Measurements from ENCODE around the gene EMP2. TPM values are rescaled to one million over a fixed set of nuclear protein-coding genes. Genes with fewer than 3 reads are reported as not detected.

EMP2 gene
- total RNA-seq, 1 donor = 31.1 TPM

GRCh38 chr16:10502776-10503175, 77.6 kb downstream of the EMP2 start:
- TF ChIP-seq CTCF (IDR thresholded peaks at IDR 0.05; ENCODE audit: insufficient read depth, low read length) = no peak
- H3K4me3 ChIP-seq (ENCODE audit: low read depth, low read length) = no peak overlapping the region
- DNase-seq (ENCODE audit: low read depth) = no peak

- DNase-seq (ENCODE audit: low read depth) = no peak
- no peak for TF ChIP-seq CTCF (IDR thresholded peaks at IDR 0.05; ENCODE audit: insufficient read depth, low read length)
- no peak overlapping the region for H3K4me3 ChIP-seq (ENCODE audit: low read depth, low read length)
These were observed 79.3 kb downstream of the EMP2 start for GRCh38 chr16:10501016-10501607.

GRCh38 chr16:10500582-10500981, 79.8 kb downstream of the EMP2 start:
- no peak for DNase-seq (ENCODE audit: low read depth)
- no peak overlapping the region for H3K4me3 ChIP-seq (ENCODE audit: low read depth, low read length)
- TF ChIP-seq CTCF (IDR thresholded peaks at IDR 0.05; ENCODE audit: insufficient read depth, low read length) = no peak

- TF ChIP-seq CTCF (IDR thresholded peaks at IDR 0.05; ENCODE audit: insufficient read depth, low read length) = no peak
- DNase-seq (ENCODE audit: low read depth) = no peak
- H3K4me3 ChIP-seq (ENCODE audit: low read depth, low read length) = no peak overlapping the region
These were observed 83.0 kb downstream of the EMP2 start for GRCh38 chr16:10497132-10498101.

GRCh38 chr16:10495031-10495345, 85.4 kb downstream of the EMP2 start:
- TF ChIP-seq CTCF (IDR thresholded peaks at IDR 0.05; ENCODE audit: insufficient read depth, low read length) = no peak
- no peak overlapping the region for H3K4me3 ChIP-seq (ENCODE audit: low read depth, low read length)
- no peak for DNase-seq (ENCODE audit: low read depth)

- no peak overlapping the region for H3K4me3 ChIP-seq (ENCODE audit: low read depth, low read length)
- DNase-seq (ENCODE audit: low read depth) = no peak
- TF ChIP-seq CTCF (IDR thresholded peaks at IDR 0.05; ENCODE audit: insufficient read depth, low read length) = no peak
These were observed 85.9 kb downstream of the EMP2 start for GRCh38 chr16:10494343-10495030.

Measured in fibroblast of the aortic adventitia (primary cell).